Parathyroid adenoma (tissue), 2 donors: ENCODE measurements around the gene OGT.

Experiments
- H2AFZ ChIP-seq: fragments of 300-600 bp; sonication (generic); one replicate; pipeline ENCODE4 v1.7.0; 2017; ENCODE audit warnings: antibody characterized with exemption, mild to moderate bottlenecking
- H3K27ac ChIP-seq: fragments of 300-600 bp; sonication (generic); one replicate; pipeline ENCODE4 v1.7.0; 2017
- H3K27me3 ChIP-seq: fragments of 300-600 bp; sonication (generic); one replicate; pipeline ENCODE4 v1.7.0; 2017; ENCODE audit warnings: low read length; ENCODE audit not compliant: control insufficient read depth, insufficient read depth
- H3K36me3 ChIP-seq: fragments of 300-600 bp; sonication (generic); one replicate; pipeline ENCODE4 v1.7.0; 2017; ENCODE audit warnings: low read length; ENCODE audit not compliant: control insufficient read depth, insufficient read depth
- H3K4me1 ChIP-seq: fragments of 300-600 bp; sonication (generic); one replicate; pipeline ENCODE4 v1.7.0; 2017; ENCODE audit warnings: control low read depth
- H3K4me2 ChIP-seq: fragments of 300-600 bp; sonication (generic); one replicate; pipeline ENCODE4 v1.7.0; 2017; ENCODE audit warnings: low read length
- H3K4me3 ChIP-seq: fragments of 300-600 bp; sonication (generic); one replicate; pipeline ENCODE4 v1.7.0; 2017; ENCODE audit warnings: low read depth, low read length
- H3K79me2 ChIP-seq: fragments of 300-600 bp; sonication (generic); one replicate; pipeline ENCODE4 v1.7.0; 2017; ENCODE audit warnings: control low read depth
- H3K9ac ChIP-seq: fragments of 300-600 bp; sonication (generic); one replicate; pipeline ENCODE4 v1.7.0; 2017; ENCODE audit warnings: mild to moderate bottlenecking
- H3K9me3 ChIP-seq: fragments of 300-600 bp; sonication (generic); one replicate; pipeline ENCODE4 v1.7.0; 2017; ENCODE audit warnings: low read length; ENCODE audit not compliant: control insufficient read depth
- TF ChIP-seq, protein P1 (sequence below): fragments of 300-600 bp; sonication (generic); IDR thresholded peaks from one replicate; pipeline ENCODE4 v1.7.0; 2017; ENCODE audit warnings: antibody characterized with exemption, mild to moderate bottlenecking
- donor health status: primary hyperparathyroidism.

The OGT gene

DNA sequence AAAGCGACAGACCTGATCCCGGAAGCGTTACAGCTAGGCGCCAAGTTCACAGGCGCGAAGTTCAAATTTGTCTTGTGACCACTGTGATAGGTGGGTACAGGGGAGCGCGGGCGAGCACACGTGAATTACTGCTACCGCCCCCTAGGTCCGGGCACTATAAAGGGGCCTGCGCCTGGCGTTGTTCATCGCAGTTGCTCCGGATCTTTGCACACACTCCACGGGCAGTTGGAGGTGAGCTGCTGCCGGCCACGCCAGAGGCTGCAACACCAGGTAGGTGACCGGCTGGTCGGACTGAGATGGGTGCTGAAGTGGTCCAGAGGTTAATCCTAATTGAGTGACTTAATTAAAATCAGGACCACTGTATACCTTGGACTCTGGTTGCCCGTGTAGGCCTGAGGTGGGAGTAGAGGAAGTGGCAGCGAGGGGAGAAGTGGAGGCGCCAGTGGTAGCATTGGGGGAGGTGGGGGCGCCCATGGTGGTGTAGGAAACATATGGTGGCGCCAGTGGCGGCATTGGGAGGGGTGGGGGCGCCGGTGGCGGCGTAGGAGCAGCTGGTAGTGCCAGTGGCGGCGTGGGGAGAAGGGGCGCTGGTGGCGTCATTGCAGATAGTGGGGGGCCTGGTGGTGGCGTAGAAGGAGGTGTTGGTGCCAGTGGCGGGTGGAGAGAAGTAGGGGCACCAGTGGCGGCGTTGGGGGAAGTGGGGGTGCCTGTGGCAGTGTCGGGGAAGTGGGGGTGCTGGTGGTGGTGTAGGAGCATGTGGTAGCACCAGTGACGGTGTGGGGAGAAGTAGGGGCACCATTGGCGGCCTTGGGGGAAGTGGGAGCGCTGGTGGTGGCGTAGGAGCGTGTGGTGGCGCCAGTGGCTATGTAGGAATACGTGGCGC lies 45.6 kb downstream of the OGT start, which contains the start of gene GCNA:
GCNA (plus strand) TSS at position 185 of the 883 bp plus-strand sequence. CDS start 2,385 bp downstream, outside the sequence.
- TF ChIP-seq, protein P1, sequence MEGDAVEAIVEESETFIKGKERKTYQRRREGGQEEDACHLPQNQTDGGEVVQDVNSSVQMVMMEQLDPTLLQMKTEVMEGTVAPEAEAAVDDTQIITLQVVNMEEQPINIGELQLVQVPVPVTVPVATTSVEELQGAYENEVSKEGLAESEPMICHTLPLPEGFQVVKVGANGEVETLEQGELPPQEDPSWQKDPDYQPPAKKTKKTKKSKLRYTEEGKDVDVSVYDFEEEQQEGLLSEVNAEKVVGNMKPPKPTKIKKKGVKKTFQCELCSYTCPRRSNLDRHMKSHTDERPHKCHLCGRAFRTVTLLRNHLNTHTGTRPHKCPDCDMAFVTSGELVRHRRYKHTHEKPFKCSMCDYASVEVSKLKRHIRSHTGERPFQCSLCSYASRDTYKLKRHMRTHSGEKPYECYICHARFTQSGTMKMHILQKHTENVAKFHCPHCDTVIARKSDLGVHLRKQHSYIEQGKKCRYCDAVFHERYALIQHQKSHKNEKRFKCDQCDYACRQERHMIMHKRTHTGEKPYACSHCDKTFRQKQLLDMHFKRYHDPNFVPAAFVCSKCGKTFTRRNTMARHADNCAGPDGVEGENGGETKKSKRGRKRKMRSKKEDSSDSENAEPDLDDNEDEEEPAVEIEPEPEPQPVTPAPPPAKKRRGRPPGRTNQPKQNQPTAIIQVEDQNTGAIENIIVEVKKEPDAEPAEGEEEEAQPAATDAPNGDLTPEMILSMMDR: no peak
- H2AFZ ChIP-seq: no peak within 1 kb of the TSS
- no peak within 1 kb of the TSS for H3K4me3 ChIP-seq
- H3K9me3 ChIP-seq: no peaks in the 10 kb centered on the region
- H3K27ac ChIP-seq: no peak within 1 kb of the TSS
- H3K79me2 ChIP-seq: no peaks in the 10 kb centered on the region
- H3K4me2 ChIP-seq: no peak within 1 kb of the TSS
- no peak within 1 kb of the TSS for H3K9ac ChIP-seq
- H3K36me3 ChIP-seq: no peaks in the 10 kb centered on the region
- H3K4me1 ChIP-seq: no peaks in the 10 kb centered on the region
- H3K27me3 ChIP-seq: no peaks in the 10 kb centered on the region

GRCh38 chrX:71579136-71579989 lies 46.5 kb downstream of the OGT start:
- no peaks in the 10 kb centered on the region for H3K4me1 ChIP-seq
- no peak overlapping the region for H3K4me3 ChIP-seq
- no peak overlapping the region for H3K9ac ChIP-seq
- no peak overlapping the region for H3K27ac ChIP-seq
- H3K36me3 ChIP-seq: no peaks in the 10 kb centered on the region
- TF ChIP-seq, protein P1: no peak
- no peak overlapping the region for H3K4me2 ChIP-seq
- no peaks in the 10 kb centered on the region for H3K27me3 ChIP-seq
- no peak overlapping the region for H2AFZ ChIP-seq
- no peaks in the 10 kb centered on the region for H3K9me3 ChIP-seq
- H3K79me2 ChIP-seq: no peaks in the 10 kb centered on the region

DNA sequence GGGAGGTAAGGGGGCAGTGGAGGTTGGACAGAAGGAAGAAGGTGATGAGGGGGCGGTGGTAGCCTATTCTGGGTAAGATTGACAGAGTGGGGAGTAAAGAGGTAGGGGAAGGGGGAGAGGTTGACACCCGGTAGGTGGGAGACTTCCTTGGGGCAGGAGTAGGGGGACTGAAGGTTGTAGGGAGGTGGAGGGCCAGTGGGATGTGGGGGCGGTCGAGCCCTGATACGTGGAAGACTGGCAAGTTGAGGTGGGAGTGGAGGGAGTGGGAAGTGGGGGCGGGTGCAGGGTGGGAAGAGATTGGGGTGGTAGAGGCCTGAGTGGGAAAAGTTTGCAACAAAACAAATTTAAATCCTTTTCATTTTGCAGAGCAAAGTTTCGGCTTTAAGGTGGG lies 47.1 kb downstream of the OGT start:
- Histone ChIP-seq H3K36me3 (no peaks in the 10 kb centered on the region), H3K4me3 (no peak overlapping the region), H2AFZ (no peak overlapping the region), H3K27me3 (no peaks in the 10 kb centered on the region), H3K4me2 (no peak overlapping the region), H3K9me3 (no peaks in the 10 kb centered on the region), H3K9ac (no peak overlapping the region), H3K79me2 (no peaks in the 10 kb centered on the region), H3K27ac (no peak overlapping the region), H3K4me1 (no peaks in the 10 kb centered on the region)
- TF ChIP-seq, protein P1: no peak

DNA sequence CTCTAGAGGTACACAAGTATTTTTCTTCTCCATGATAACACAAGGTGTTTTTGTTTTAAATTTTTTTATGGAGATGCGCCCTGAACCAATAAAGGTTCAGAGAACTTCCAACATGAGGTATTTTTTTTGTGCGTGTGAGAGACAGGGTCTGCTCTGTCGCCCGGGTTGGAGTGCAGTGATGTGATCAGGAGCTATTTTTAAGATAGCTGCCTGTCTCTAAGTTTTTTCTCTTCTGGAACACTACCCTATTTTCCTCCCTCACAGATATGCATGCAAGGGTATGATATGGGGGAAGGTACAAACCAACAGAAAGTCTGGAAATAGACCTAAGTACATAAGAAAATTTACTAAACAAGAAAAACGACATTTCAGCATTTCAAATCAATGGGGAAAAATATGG lies 48.3 kb downstream of the OGT start:
- Histone ChIP-seq H3K9ac (no peak overlapping the region), H3K4me3 (no peak overlapping the region), H3K27ac (no peak overlapping the region), H3K79me2 (no peaks in the 10 kb centered on the region), H3K4me1 (no peaks in the 10 kb centered on the region), H3K4me2 (no peak overlapping the region), H3K9me3 (no peaks in the 10 kb centered on the region), H2AFZ (no peak overlapping the region), H3K36me3 (no peaks in the 10 kb centered on the region), H3K27me3 (no peaks in the 10 kb centered on the region)
- TF ChIP-seq, protein P1: no peak
